Endothelial cell of umbilical vein (primary cell): ENCODE measurements around the gene RCOR1.

Experiments used
- EZH2 ChIP-seq: IDR thresholded peaks from 2 replicates; pipeline ENCODE4 v1.6.1; 2012; ENCODE audit warnings: borderline replicate concordance, low read depth, mild to moderate bottlenecking, moderate library complexity, low read length, inconsistent platforms; ENCODE audit not compliant: severe bottlenecking
- POLR2A ChIP-seq: IDR thresholded peaks from 2 replicates; pipeline ENCODE4 v1.6.1; 2012; ENCODE audit warnings: low read depth, mild to moderate bottlenecking, control low read depth, low read length
- POLR2AphosphoS5 ChIP-seq: IDR thresholded peaks from 2 replicates; pipeline ENCODE4 v1.6.1; 2012; ENCODE audit warnings: low read depth, mild to moderate bottlenecking, control low read depth, low read length, moderate library complexity; ENCODE audit not compliant: insufficient read depth
- TF ChIP-seq, protein P1 (sequence below), 2 donors: IDR thresholded peaks; 1 replicate in 1 of 2; 2 replicates in 1 of 2; pipeline ENCODE4 v1.5.1; 2011; ENCODE audit warnings: low read length in 2 of 2, mild to moderate bottlenecking in 2 of 2, moderate library complexity in 2 of 2, control low read depth in 1 of 2, inconsistent platforms in 1 of 2, low read depth in 1 of 2; ENCODE audit not compliant: insufficient read depth in 1 of 2; ENCODE audit errors: extremely low read depth in 1 of 2
- TF ChIP-seq, protein P2 (sequence below): IDR thresholded peaks from 2 replicates; pipeline ENCODE4 v1.6.1; 2011; ENCODE audit not compliant: insufficient read depth, insufficient read length

DNA sequence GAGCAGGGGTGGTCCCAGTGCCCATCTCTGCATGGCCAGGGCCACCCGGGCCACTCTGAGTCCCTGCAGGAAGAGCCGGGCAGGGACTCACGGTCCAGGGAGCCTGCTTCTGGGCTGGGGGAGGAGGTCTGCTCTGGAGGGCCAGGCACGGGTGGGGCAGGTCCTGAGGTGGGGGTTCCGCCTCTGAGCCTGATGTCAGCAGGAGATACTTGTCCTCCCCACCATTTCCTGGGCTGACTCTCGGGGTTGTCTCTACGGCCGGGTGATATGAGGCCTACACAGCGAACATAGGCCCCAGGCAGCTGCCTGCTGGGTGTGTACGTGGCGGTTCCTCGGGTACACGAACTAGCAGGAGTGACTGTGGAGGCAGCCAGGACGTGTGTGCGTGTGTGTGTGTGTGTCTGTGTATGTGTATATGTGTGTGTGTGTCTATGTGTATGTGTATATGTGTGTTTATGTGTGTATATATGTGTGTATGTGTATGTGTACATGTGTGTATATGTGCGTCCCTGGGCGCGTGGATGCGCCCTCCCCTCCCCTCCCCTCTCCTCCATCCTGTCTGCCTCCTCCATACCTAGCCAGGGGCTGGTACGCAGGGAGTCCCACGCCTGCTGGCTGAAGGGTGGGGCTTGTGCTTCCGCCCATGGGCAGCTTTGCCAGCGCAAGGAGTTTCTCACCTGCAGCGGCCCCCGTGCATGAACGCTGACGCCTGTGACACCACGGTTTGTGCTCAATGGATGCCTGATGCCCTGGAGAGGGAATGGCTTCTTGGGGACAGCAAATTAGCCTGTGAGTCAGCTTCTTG, 154.4 kb downstream of the RCOR1 start:
- TF ChIP-seq, protein P1, sequence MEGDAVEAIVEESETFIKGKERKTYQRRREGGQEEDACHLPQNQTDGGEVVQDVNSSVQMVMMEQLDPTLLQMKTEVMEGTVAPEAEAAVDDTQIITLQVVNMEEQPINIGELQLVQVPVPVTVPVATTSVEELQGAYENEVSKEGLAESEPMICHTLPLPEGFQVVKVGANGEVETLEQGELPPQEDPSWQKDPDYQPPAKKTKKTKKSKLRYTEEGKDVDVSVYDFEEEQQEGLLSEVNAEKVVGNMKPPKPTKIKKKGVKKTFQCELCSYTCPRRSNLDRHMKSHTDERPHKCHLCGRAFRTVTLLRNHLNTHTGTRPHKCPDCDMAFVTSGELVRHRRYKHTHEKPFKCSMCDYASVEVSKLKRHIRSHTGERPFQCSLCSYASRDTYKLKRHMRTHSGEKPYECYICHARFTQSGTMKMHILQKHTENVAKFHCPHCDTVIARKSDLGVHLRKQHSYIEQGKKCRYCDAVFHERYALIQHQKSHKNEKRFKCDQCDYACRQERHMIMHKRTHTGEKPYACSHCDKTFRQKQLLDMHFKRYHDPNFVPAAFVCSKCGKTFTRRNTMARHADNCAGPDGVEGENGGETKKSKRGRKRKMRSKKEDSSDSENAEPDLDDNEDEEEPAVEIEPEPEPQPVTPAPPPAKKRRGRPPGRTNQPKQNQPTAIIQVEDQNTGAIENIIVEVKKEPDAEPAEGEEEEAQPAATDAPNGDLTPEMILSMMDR (IDR thresholded peaks at IDR 0.05; ENCODE audit: extremely low read depth in 1 of 2, insufficient read depth in 1 of 2, low read depth in 1 of 2, low read length in 2 of 2): no peak
- TF ChIP-seq POLR2A: no peak
- no peak for TF ChIP-seq POLR2AphosphoS5
- TF ChIP-seq, protein P2, sequence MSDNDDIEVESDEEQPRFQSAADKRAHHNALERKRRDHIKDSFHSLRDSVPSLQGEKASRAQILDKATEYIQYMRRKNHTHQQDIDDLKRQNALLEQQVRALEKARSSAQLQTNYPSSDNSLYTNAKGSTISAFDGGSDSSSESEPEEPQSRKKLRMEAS: no peak
- TF ChIP-seq EZH2: no peak
